GM21619 (cell line): ENCODE measurements around the gene HSBP1L1.
"Not testable (repeated sequence)": the region's sequence is repeated elsewhere in the genome, so short reads cannot be mapped to it uniquely, and the experiment has no call there.

Experiments used
- ATAC-seq: cut with Tn5 transposase; IDR thresholded peaks from one replicate; pipeline ENCODE4 v1.9.1; 2021; ENCODE audit not compliant: unreplicated experiment

HSBP1L1 gene

GRCh38 chr18:79960161-79960801 lies 4.2 kb upstream of the HSBP1L1 start:
- ATAC-seq, result not testable (repeated sequence)

- ATAC-seq, result no peak
Observed at GRCh38 chr18:79960921-79961526, 3.4 kb upstream of the HSBP1L1 start.

- no peak for ATAC-seq
Observed at GRCh38 chr18:79961527-79962291, 2.7 kb upstream of the HSBP1L1 start.

- ATAC-seq, result no peak
Observed at GRCh38 chr18:79962311-79962710, 2.1 kb upstream of the HSBP1L1 start.

GRCh38 chr18:79962835-79963657 lies 1.4 kb upstream of the HSBP1L1 start:
- ATAC-seq, result peak; percentile 47

- no peak for ATAC-seq
Observed at GRCh38 chr18:79963658-79964329, 649 bp upstream of the HSBP1L1 start.

GRCh38 chr18:79965119-79965902 lies 868 bp downstream of the HSBP1L1 start:
- ATAC-seq, result no peak

GRCh38 chr18:79970419-79971133 lies 6.1 kb downstream of the HSBP1L1 start:
- ATAC-seq, result no peak

- ATAC-seq, result no peak
Observed at GRCh38 chr18:79971211-79971952, 6.9 kb downstream of the HSBP1L1 start.

- no peak for ATAC-seq
Observed at GRCh38 chr18:79971986-79972385, 7.5 kb downstream of the HSBP1L1 start.

- no peak for ATAC-seq
Observed at GRCh38 chr18:79972720-79973119, 8.3 kb downstream of the HSBP1L1 start.

GRCh38 chr18:79973517-79973916 lies 9.1 kb downstream of the HSBP1L1 start:
- no peak for ATAC-seq

GRCh38 chr18:79974025-79974654 lies 9.7 kb downstream of the HSBP1L1 start:
- no peak for ATAC-seq

- no peak for ATAC-seq
Observed at GRCh38 chr18:79975043-79975442, 10.6 kb downstream of the HSBP1L1 start.

GRCh38 chr18:79975985-79976680 lies 11.7 kb downstream of the HSBP1L1 start:
- no peak for ATAC-seq

- no peak for ATAC-seq
Observed at GRCh38 chr18:79979843-79980242, 15.4 kb downstream of the HSBP1L1 start.

- ATAC-seq, result no peak
Observed at GRCh38 chr18:79980585-79980984, 16.1 kb downstream of the HSBP1L1 start.

GRCh38 chr18:79982736-79983135 lies 18.3 kb downstream of the HSBP1L1 start:
- ATAC-seq, result no peak
